Activated CD4-positive, alpha-beta T cell treated with anti-CD3 and anti-CD28 coated beads, Interleukin-2, Interleukin-6, amounts not matched to agents 100 ng/mL and 50 ng/mL, durations not matched to agents 16 hours and 8 hours (primary cell): ENCODE measurements around the gene TFCP2.
"Not testable (repeated sequence)": the region's sequence is repeated elsewhere in the genome, so short reads cannot be mapped to it uniquely, and the experiment has no call there.

Experiments used
- DNase-seq: peaks from one replicate; pipeline ENCODE4 v3.0.0-alpha.2; 2020

TFCP2 gene, protein sequence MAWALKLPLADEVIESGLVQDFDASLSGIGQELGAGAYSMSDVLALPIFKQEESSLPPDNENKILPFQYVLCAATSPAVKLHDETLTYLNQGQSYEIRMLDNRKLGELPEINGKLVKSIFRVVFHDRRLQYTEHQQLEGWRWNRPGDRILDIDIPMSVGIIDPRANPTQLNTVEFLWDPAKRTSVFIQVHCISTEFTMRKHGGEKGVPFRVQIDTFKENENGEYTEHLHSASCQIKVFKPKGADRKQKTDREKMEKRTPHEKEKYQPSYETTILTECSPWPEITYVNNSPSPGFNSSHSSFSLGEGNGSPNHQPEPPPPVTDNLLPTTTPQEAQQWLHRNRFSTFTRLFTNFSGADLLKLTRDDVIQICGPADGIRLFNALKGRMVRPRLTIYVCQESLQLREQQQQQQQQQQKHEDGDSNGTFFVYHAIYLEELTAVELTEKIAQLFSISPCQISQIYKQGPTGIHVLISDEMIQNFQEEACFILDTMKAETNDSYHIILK

DNA sequence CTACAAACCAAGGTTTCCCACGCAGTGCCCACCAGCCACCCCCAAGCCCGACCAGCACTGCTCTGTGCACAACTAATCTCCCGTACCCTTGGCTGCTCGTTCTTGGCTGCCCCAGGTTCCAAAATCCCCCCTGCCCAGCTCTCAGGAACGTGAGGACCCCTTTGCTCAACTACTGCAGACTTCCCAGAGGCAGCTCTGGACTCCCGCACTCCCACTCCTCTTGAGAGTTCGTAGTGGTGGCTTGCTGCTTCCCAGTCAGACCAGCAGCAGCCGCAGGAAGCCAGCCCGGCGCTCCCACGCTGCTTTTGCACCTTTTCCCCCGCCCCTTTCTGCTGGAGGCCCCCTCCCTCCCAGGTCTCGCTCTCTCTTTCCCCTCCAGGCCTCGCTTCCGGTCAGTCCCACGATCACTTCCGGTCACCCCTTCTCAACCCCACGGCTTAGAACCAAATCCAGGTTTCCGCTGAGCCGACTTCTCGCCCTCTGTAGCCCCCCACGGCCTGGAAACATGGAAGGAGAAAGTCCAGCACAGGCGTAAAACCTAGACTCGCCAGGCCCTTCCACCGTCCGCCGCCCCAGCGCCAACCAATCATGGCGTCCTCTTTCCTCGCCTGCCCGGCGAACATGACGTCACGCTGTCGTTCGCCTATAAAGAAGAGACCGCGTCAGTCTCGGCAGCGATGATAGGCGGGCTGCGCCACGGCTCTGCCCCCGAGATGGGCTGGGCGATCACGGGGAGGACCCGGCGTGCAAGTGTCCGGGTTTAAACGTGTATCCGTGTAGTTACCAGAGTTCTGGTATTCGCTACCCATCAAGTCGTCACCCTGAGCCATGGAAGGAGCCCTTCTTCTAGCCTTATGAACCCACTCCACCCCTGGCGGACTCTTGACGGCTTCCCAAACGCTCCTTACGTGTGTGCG lies at the start of gene TFCP2:
Gene TFCP2 (minus strand): TSS at position 621 of the 917 bp plus-strand sequence. CDS start 713 bp downstream, outside the sequence.
- peak; percentile 96 for DNase-seq

- DNase-seq: no peak
Measured at GRCh38 chr12:51222461-51222860, 49.5 kb upstream of the TFCP2 start.

GRCh38 chr12:51219857-51220256 lies 46.9 kb upstream of the TFCP2 start:
- not testable (repeated sequence) for DNase-seq

DNA sequence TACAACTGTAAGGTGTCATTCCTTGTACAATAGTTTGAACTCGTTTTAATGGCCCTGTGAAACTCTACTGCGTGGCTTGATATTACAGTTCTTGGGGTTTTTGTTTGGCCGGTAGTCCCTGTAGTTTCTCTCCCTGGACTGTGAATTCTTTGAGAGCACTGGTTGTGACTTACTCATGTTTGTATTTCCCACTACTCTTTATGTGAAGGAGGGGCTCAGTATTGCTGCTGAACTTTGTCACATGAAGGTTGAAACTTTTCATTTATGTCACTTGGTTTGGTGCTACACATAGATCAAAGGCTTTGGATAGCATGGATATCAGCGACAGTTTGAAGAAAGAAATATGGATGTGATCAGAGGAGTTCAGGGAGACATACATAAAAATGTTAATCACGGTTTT lies 46.4 kb upstream of the TFCP2 start:
- no peak for DNase-seq

- no peak for DNase-seq
Measured at GRCh38 chr12:51218607-51219161, 45.7 kb upstream of the TFCP2 start.

- DNase-seq: peak; percentile 72
Measured at GRCh38 chr12:51217968-51218606, 45.2 kb upstream of the TFCP2 start, which contains the start of gene POU6F1. POU6F1 (minus strand) TSS chr12:51218062; CDS start chr12:51206836, 11,226 bp downstream.

DNA sequence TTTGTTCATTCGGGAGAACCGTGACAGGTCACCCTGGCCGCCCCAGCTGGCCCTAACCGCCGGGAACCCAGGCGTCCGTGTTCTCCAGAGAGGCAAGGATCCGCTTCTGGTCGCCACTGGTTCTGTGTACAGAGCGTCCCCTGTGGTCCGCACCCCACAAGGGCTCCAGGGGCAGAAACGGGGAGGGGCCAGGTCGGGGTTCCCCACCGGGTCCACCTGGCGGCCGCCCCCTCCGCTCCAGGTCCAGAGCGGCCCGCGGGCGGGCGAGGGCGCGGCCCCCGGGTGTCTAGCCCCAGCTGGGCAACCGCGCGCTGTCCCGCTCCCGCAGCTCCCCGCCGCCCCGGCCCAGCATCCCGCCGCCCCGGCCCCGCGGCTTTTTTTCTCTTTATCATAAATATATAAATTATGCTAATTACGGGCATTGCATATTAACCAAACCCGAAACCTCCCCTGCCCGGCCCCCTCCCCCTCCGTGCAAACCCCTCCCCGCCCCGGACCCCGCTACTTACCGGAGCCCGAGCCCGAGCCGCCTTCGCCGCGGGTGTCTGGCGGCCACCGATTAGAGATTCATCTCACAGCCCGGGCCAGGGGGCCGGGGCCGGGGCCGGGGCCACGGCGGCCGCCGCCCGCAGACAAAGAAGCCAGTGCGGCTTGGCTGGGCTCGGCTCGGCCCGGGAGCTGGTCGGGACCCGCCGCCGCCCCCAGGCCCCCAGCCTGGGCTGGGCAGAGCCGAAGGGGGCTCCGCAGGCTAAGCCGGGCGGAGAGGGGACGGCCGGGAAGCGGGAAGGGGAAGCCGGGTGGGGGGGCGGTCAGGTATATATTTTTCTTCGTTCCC lies 44.4 kb upstream of the TFCP2 start:
- peak; percentile 41 for DNase-seq

- DNase-seq: no peak
Measured at GRCh38 chr12:51216642-51217041, 43.7 kb upstream of the TFCP2 start.

DNA sequence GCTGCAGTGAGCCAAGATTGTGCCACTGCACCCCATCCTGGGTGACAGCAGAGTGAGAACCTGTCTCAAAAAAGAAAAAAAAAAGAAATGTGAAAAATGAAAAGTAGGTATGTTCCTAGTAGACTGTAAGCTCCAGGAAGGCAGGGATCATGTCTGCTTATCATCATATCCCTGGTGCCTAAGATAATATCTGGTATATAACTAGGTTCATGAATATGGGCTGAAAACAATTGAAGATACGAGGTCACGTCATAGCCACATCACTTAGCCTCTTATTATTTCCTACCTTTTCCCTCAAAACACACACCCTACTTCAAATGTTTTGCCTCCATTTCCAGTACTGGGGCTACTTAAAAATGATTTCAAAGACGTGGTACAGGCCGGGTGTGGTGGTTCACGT lies 42.0 kb upstream of the TFCP2 start:
- no peak for DNase-seq

GRCh38 chr12:51210690-51211395 lies 37.9 kb upstream of the TFCP2 start:
- DNase-seq: no peak

DNA sequence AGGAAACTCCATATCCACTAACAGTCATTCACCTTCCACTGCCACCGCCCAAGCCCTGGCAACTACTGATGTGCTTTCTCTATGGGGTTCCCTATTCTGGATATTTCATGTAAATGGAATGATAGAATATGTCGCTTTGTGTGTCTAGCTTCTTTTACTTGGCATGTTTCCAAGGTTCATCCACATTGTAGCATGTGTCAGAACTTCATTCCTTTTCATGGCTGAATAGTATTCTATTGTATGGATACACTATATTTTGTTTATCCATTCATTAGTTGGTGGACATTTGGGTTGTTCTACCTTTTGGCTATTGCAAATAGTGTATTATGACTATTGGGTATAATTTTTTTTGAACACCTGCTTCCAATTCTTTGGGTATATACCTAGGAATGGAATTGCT lies 36.3 kb upstream of the TFCP2 start:
- DNase-seq: no peak

DNA sequence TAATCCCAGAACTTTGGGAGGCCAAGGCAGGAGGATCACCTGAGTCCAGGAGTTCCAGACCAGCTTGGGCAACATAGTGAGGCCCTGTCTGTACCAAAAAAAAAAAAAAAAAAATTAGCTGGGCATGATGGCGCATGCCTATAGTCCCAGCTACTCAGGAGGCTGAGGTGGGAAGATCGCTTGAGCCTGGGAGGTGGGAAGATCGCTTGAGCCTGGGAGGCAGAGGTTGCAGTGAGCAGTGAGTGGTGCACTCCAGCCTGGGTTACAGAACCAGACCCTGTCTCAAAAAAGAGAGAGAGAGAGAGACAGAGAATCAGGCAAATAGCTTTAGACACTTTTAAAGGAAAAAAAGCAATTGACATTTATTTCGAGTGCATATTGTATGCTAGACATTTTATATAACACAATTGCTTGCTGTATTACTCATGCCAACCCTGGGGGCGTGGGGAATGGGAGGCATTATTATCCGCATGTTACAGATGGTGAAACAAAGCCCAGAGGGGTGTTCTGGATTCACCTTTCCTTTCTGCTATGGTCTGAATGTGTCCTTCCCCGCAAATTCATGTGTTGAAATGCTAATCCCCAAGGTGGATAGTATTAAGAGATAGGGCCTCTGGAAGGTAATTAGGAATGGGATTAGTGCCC lies 35.2 kb upstream of the TFCP2 start:
- DNase-seq: no peak

DNA sequence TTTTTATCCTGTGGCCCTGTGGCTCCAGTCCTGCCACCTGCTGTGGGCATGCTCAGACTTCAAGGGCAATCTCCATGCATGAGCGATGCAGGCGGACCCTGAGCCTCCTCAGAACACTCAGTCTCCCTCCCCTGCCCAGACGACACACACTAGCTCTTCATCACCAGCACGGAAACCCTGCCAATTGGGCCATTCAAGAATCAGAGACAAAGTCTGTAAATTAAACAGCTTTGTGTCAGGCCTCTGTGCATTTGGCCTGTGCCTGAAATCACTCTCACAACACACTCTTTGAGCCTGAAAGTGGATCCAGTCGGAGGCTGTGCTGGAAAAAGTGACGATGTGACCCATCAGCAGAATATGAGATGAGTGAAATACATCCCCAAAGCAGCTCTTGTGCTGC lies 32.4 kb upstream of the TFCP2 start:
- DNase-seq: no peak

- peak; percentile 26 for DNase-seq
Measured at GRCh38 chr12:51202718-51203117, 29.8 kb upstream of the TFCP2 start.

- no peak for DNase-seq
Measured at GRCh38 chr12:51200806-51201205, 27.9 kb upstream of the TFCP2 start.

GRCh38 chr12:51200156-51200555 lies 27.2 kb upstream of the TFCP2 start:
- no peak for DNase-seq

GRCh38 chr12:51199366-51199945 lies 26.5 kb upstream of the TFCP2 start:
- no peak for DNase-seq

DNA sequence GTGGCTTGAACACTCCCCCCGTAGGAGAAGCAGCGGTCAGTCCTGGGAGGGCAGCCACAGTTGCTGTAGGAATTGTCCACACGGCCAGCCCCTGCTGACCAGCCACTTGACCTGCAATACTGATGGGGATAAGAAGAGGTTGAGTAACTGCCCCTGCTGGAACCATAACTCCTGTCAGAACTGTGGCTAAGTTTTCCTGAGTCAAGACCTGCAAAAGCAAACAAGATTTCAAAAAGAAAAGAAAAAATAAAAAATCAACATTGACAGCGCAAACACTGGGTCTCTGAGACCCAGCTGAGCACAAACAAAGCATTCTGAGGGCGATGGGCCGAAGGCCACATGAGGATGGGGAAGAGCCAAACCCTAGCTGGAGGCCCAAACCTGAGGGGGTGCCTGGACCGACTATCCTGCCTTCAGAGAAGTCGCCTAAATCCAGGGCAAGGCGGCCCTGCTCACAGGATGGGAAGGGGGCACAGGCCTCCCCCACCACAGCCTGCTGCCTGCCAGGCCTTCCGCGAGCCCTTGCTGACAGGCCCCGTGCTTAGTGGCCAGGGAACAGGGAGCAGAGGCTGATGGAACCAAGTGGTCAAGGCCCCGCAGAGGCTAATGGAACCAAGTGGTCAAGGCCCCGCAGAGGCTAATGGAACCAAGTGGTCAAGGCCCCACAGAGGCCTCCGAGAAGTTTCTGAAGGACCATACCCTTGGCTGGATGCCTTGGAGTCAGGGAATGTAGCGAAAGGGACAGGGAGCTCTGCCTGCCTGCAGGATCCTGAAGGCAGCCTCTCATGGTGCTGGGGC lies 25.8 kb upstream of the TFCP2 start:
- no peak for DNase-seq
